NCI-H748 (cell line): ENCODE measurements around the gene PLXND1.

ENCODE experiments used
- DNase-seq: peaks from one replicate; lab custom pipeline; 2025; ENCODE audit not compliant: unreplicated experiment; lab: John Stamatoyannopoulos, UW

The PLXND1 gene

GRCh38 chr3:129564981-129565644 lies 41.4 kb downstream of the PLXND1 start:
- no peak for DNase-seq

GRCh38 chr3:129563850-129564535 lies 42.5 kb downstream of the PLXND1 start:
- no peak for DNase-seq

- DNase-seq: no peak
Observed at GRCh38 chr3:129563332-129563731, 43.1 kb downstream of the PLXND1 start.

GRCh38 chr3:129562803-129563202 lies 43.7 kb downstream of the PLXND1 start:
- DNase-seq: no peak

GRCh38 chr3:129561619-129562248 lies 44.7 kb downstream of the PLXND1 start:
- DNase-seq: no peak

- no peak for DNase-seq
Observed at GRCh38 chr3:129560911-129561594, 45.4 kb downstream of the PLXND1 start.

- no peak for DNase-seq
Observed at GRCh38 chr3:129560269-129560787, 46.1 kb downstream of the PLXND1 start.

- no peak for DNase-seq
Observed at GRCh38 chr3:129559565-129560079, 46.9 kb downstream of the PLXND1 start.

- no peak for DNase-seq
Observed at GRCh38 chr3:129558772-129559564, 47.5 kb downstream of the PLXND1 start.

- no peak for DNase-seq
Observed at GRCh38 chr3:129558081-129558771, 48.2 kb downstream of the PLXND1 start.

- no peak for DNase-seq
Observed at GRCh38 chr3:129557548-129557894, 49.0 kb downstream of the PLXND1 start.

GRCh38 chr3:129556890-129557547 lies 49.5 kb downstream of the PLXND1 start:
- no peak for DNase-seq

GRCh38 chr3:129556358-129556695 lies 50.1 kb downstream of the PLXND1 start:
- DNase-seq: no peak

- no peak for DNase-seq
Observed at GRCh38 chr3:129555616-129556357, 50.7 kb downstream of the PLXND1 start.

GRCh38 chr3:129555153-129555550 lies 51.3 kb downstream of the PLXND1 start:
- no peak for DNase-seq

- no peak for DNase-seq
Observed at GRCh38 chr3:129554356-129555152, 51.9 kb downstream of the PLXND1 start.

- no peak for DNase-seq
Observed at GRCh38 chr3:129553719-129554118, 52.8 kb downstream of the PLXND1 start.

GRCh38 chr3:129553171-129553570 lies 53.3 kb downstream of the PLXND1 start:
- DNase-seq: no peak
